ENCODE results near the gene PGPEP1. TPM values are rescaled to one million over a fixed set of nuclear protein-coding genes. Genes with fewer than 3 reads are reported as not detected.
"Not testable (repeated sequence)": the region's sequence is repeated elsewhere in the genome, so short reads cannot be mapped to it uniquely, and the experiment has no call there.

PGPEP1 gene
- total RNA-seq, 1 donor from 2014 or later: 5.5 TPM

- no peak for ATAC-seq
Measured at GRCh38 chr19:18332917-18333530, 7.4 kb upstream of the PGPEP1 start.

- ATAC-seq: no peak
Measured at GRCh38 chr19:18333680-18334079, 6.7 kb upstream of the PGPEP1 start.

GRCh38 chr19:18336121-18336520, 4.3 kb upstream of the PGPEP1 start:
- ATAC-seq: no peak

- ATAC-seq: no peak
Measured at GRCh38 chr19:18338541-18338940, 1.9 kb upstream of the PGPEP1 start.

GRCh38 chr19:18339723-18340122, 675 bp upstream of the PGPEP1 start:
- peak; percentile 6 for ATAC-seq

GRCh38 chr19:18340990-18341868, 831 bp downstream of the PGPEP1 start:
- ATAC-seq: peak; percentile 46

- ATAC-seq: no peak
Measured at GRCh38 chr19:18342090-18342632, 1.8 kb downstream of the PGPEP1 start.

- ATAC-seq: no peak
Measured at GRCh38 chr19:18344582-18344950, 4.2 kb downstream of the PGPEP1 start.

- no peak for ATAC-seq
Measured at GRCh38 chr19:18345296-18345695, 4.9 kb downstream of the PGPEP1 start.

- ATAC-seq: peak; percentile 53
Measured at GRCh38 chr19:18346091-18346490, 5.7 kb downstream of the PGPEP1 start.

GRCh38 chr19:18348171-18348570, 7.8 kb downstream of the PGPEP1 start:
- ATAC-seq: no peak

- ATAC-seq: not testable (repeated sequence)
Measured at GRCh38 chr19:18348818-18349339, 8.5 kb downstream of the PGPEP1 start.

GRCh38 chr19:18349524-18350128, 9.2 kb downstream of the PGPEP1 start:
- peak; percentile 58 for ATAC-seq

- ATAC-seq: no peak
Measured at GRCh38 chr19:18350490-18350889, 10.1 kb downstream of the PGPEP1 start.

GRCh38 chr19:18351544-18351943, 11.1 kb downstream of the PGPEP1 start:
- ATAC-seq: no peak

GRCh38 chr19:18353378-18354005, 13.1 kb downstream of the PGPEP1 start:
- no peak for ATAC-seq

GRCh38 chr19:18354743-18355142, 14.3 kb downstream of the PGPEP1 start:
- ATAC-seq: not testable (repeated sequence)

GRCh38 chr19:18357041-18357440, 16.6 kb downstream of the PGPEP1 start:
- ATAC-seq: no peak

GRCh38 chr19:18361646-18362045, 21.2 kb downstream of the PGPEP1 start:
- ATAC-seq: no peak

GRCh38 chr19:18362934-18363542, 22.6 kb downstream of the PGPEP1 start:
- no peak for ATAC-seq

- no peak for ATAC-seq
Measured at GRCh38 chr19:18363787-18364186, 23.4 kb downstream of the PGPEP1 start.

GRCh38 chr19:18364277-18364825, 24.0 kb downstream of the PGPEP1 start:
- ATAC-seq: not testable (repeated sequence)

Data from esophagus mucosa (tissue), 1 donor.